NCI-H1436 (cell line): ENCODE data around the gene NXT1.

ENCODE experiments used
- DNase-seq: peaks from one replicate; lab custom pipeline; 2025; lab: John Stamatoyannopoulos, UW

The NXT1 gene

DNA sequence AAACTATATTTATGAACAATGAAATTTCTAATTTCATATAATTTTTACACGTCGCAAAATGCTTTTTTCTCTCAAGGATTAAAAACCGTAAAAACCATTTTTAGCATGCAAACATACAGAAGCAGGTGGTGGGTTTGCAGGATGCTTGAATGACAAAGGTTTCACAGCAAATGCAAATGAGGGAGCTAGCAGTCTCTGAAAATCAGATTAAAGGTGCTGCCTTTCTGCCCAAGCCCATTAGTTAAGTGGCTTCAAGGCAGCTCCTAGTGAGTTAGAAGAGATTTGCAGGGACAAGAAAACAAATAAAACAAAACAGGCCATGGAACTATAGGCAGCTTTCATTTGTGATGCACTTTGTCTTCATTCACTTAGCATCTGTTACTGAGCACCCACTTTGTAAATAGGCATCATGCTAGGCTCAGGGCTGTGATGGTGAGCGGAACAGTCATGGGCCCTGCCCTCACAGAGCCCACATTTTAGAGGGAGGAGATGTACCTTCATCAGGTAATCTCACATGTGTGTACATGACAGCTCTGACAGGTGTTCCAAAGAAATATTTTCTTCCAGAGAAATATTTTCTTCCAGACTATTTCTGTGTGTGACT, 41.2 kb downstream of the NXT1 start:
- DNase-seq = no peak

DNA sequence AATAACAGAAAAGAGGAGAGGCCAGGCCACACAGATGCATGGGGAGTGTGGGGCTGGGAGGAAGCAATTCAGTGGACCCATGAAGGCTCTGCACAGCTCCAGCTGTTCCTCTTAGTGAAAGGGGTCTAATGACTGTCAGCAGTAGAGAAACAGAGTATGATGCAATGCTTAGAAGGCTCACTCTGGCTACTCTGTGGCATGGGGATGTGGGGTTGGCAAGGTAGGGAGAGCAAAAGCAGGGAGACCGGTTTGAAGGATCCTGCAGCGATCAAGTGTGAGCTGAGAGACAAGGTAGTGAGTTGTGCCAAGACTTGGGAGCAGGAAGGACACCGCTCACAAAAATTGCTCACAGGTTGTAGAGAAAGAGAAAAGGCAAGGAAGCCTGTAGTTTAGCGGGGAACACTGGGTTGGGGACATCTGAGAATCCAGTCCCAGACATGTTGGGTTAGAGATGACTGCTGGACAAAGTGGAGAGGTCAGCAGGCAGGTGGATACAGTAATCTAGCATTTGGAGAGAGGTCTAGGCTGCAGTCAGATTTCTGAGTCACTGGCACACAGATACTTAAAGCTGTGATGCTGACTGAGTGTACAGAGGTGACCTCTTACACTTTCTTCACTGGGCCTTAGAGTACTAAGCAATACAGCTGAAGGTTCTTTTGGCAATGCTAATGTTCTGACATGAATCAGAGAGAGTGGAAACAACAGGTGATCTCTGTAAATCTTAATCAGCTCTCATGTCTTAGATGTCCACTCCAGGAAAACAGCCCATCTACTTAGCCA, 43.6 kb downstream of the NXT1 start:
- DNase-seq = no peak

GRCh38 chr20:23396950-23397627, 46.5 kb downstream of the NXT1 start:
- DNase-seq = no peak

GRCh38 chr20:23397961-23398360, 47.4 kb downstream of the NXT1 start:
- no peak for DNase-seq

- no peak for DNase-seq
These were observed 49.1 kb downstream of the NXT1 start for GRCh38 chr20:23399568-23400241.

GRCh38 chr20:23401051-23401450, 50.5 kb downstream of the NXT1 start:
- DNase-seq = no peak

GRCh38 chr20:23403751-23404150, 53.2 kb downstream of the NXT1 start:
- no peak for DNase-seq

- no peak for DNase-seq
These were observed 53.6 kb downstream of the NXT1 start for GRCh38 chr20:23404196-23404595.
